GM12865 (cell line): ENCODE measurements around the gene PTPRA.

ENCODE experiments used
- DNase-seq: peaks from one replicate; pipeline ENCODE4 v3.0.0; 2010; ENCODE audit warnings: low read depth
- H3K4me3 ChIP-seq: 2 replicates; pipeline ENCODE4 v1.5.1; 2011; ENCODE audit warnings: mild to moderate bottlenecking, low read depth, low read length, control low read depth
- TF ChIP-seq, protein P1 (sequence below): IDR thresholded peaks from 2 replicates; pipeline ENCODE4 v1.5.1; 2011; ENCODE audit warnings: low read length, control low read depth, low read depth, inconsistent platforms; ENCODE audit not compliant: insufficient read depth; ENCODE audit errors: missing control alignments

PTPRA gene

DNA sequence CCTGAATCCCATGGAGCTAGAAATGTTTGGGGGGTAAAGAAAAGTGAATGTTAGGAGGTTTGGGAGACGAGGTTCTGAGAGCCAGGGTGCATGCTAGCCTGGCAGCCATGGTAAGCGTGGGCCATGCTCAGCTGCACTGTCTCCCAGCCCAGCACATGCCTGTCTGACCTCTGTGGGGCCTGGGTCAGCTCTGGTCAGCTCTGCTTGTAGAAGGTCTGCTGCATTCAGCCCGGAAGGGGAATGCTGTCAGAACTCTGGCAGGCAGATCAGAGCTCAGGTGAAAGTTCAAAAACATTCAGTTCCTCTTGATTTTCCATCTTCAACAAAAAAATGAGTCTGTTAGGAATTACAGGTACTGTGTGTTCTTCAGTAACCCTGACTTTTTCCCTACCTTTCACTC is 164.4 kb downstream of the PTPRA start:
- DNase-seq, result no peak
- H3K4me3 ChIP-seq, result no peak overlapping the region
- TF ChIP-seq, protein P1, sequence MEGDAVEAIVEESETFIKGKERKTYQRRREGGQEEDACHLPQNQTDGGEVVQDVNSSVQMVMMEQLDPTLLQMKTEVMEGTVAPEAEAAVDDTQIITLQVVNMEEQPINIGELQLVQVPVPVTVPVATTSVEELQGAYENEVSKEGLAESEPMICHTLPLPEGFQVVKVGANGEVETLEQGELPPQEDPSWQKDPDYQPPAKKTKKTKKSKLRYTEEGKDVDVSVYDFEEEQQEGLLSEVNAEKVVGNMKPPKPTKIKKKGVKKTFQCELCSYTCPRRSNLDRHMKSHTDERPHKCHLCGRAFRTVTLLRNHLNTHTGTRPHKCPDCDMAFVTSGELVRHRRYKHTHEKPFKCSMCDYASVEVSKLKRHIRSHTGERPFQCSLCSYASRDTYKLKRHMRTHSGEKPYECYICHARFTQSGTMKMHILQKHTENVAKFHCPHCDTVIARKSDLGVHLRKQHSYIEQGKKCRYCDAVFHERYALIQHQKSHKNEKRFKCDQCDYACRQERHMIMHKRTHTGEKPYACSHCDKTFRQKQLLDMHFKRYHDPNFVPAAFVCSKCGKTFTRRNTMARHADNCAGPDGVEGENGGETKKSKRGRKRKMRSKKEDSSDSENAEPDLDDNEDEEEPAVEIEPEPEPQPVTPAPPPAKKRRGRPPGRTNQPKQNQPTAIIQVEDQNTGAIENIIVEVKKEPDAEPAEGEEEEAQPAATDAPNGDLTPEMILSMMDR, result no peak

DNA sequence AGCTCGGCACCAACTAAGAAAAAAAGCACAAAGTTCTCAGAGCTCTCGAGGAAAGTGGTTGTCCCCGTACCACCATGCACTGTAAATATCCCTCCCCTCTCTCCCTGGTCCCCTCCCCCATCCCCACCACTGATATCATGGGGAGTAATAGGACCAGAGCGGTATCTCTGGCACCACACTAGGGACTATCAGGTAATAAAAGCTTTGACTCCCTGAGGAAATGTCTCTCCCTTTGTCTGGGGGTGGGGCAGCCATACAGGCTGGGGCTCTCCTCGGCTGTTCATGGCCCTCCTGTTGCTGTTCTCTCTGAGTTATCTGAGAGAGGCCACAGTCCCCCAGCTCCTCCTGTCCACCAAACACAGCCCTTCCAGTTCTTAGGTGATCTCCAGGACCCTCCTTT is 165.2 kb downstream of the PTPRA start:
- TF ChIP-seq, protein P1, result no peak
- DNase-seq, result no peak
- H3K4me3 ChIP-seq, result no peak overlapping the region

DNA sequence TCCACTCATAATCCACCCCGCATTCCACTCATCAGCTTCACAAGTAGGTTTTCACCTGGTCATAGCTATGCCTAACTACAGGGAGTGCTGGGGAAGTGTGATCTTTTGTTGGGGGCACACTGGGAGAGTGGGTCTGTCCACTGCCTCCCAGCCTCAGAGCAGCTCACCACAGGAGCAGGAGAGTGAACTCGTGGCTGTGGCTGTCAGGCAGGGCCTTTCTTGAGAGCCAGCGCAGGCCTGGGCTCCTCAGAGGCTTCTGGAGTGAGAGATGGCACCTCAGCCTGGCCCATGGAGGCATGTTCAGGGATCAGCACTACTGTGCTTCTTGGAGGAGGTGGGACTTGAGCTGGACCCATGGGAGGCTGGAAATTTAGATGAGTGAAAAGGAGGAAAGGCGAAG is 166.1 kb downstream of the PTPRA start:
- TF ChIP-seq, protein P1, result no peak
- no peak for DNase-seq
- no peak overlapping the region for H3K4me3 ChIP-seq

DNA sequence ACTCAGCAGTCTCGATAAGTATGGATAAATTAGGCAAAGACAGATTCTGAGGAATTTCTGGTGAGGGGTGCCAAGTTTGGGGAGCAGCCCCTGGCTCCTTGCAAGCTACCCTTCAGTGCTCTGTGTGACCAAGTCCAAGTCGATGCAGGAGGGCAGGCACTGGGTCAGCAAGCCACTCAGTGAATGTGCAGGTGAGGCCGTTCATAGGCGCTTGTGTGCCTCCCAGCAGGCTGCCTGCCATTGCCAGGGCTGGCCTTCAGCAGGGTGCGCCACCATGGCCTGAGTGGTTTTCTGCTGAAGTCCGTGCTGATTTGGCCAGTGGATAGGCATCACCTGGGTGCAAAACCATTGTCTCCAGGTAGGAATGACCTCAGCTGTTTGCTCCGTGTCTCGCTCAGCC is 166.8 kb downstream of the PTPRA start:
- DNase-seq, result no peak
- TF ChIP-seq, protein P1, result no peak

DNA sequence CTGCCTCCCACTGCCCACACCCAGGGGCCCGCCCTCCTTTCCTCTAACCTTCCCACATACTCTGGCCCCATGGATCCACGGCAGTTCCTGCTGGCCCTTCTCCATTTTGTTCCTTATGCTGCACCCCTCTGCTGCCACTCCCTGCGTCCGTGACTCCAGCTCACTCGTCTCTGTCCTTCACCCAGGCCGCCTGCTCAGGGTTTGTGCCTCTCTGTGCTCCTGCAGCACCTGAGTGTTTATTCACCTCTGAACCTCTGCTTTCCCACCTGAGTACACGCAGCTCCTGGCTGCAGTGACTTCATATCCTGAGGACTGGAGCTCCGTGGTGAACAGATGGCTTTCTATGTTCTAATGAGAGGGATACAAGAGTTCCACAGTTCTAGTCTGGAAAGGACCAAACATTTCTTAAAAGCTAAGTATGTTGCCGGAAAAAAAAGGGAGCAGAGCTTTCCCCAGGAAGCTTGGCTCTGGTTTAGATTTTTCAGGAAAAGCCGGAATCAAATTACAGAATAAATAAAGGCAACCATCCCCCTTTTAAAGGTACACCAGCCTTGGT is 168.7 kb downstream of the PTPRA start:
- TF ChIP-seq, protein P1, result no peak
- H3K4me3 ChIP-seq, result no peak overlapping the region
- DNase-seq, result no peak

More for the DNA sequence above, 166.8 kb downstream of the PTPRA start:
- H3K4me3 ChIP-seq, result no peak overlapping the region

DNA sequence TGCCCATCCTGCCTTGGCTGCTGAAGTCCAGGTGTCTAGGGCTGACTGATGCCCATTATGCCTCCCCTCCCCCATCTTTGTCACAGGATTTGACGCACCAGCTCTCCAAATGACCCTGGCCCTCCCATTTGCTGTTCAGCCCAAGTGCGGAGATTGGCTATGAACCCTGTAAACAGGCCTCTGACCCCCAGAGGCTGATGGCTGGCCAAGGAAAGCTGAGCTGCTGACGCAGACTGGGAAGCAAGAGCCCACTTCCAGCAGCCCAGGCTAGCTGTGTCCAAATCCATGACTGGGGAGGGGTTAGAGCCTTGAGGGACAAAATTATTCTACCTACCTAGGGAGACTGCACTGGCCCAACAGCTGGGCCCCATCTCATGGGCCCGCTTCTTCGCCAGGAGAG is 169.3 kb downstream of the PTPRA start:
- TF ChIP-seq, protein P1, result no peak
- DNase-seq, result no peak
- no peak overlapping the region for H3K4me3 ChIP-seq

DNA sequence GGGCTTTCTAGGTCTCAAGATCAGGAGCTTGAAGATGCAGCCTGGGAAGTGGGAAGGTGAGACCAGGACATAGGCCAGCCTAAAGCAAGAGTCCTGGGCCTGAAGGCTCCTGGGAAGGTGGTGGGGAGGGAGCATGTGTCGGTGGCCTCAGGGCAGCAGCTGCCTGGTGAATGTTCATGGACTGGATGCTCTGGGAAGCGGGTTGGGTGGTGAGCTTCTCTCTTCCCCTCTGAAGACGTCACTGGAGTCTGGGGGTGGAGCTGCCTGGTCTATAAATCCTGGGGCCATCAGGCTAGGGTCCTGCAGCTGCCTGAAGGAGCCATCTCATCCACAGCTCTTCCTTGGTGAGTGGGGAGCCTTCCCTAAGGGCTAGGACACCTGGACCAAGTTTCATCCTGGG is 170.0 kb downstream of the PTPRA start, which contains the start of gene GNRH2:
GNRH2 (plus strand) TSS at position 301 of the 400 bp plus-strand sequence. CDS start 793 bp downstream, outside the sequence.
- no peak within 1 kb of the TSS for H3K4me3 ChIP-seq
- TF ChIP-seq, protein P1, result no peak
- DNase-seq, result no peak
